ENCODE data around the gene CIP2A.

CIP2A gene

GRCh38 chr3:108511055-108511454, 78.2 kb downstream of the CIP2A start:
- DNase-seq (ENCODE audit: low spot score) = peak; percentile 75

- DNase-seq (ENCODE audit: low spot score) = no peak
Observed at GRCh38 chr3:108510496-108510895, 78.7 kb downstream of the CIP2A start, which contains the start of gene MYH15. MYH15 (minus strand) TSS chr3:108510596; CDS start chr3:108510530, 66 bp downstream.

- DNase-seq (ENCODE audit: low spot score) = no peak
Observed at GRCh38 chr3:108509871-108510270, 79.4 kb downstream of the CIP2A start.

- DNase-seq (ENCODE audit: low spot score) = peak; percentile 57
Observed at GRCh38 chr3:108509263-108509662, 80.0 kb downstream of the CIP2A start.

GRCh38 chr3:108507902-108508301, 81.3 kb downstream of the CIP2A start:
- DNase-seq (ENCODE audit: low spot score) = no peak

GRCh38 chr3:108505811-108506210, 83.4 kb downstream of the CIP2A start:
- peak; percentile 46 for DNase-seq (ENCODE audit: low spot score)

GRCh38 chr3:108503722-108504121, 85.5 kb downstream of the CIP2A start:
- no peak for DNase-seq (ENCODE audit: low spot score)

GRCh38 chr3:108501535-108501934, 87.7 kb downstream of the CIP2A start:
- DNase-seq (ENCODE audit: low spot score) = no peak

- DNase-seq (ENCODE audit: low spot score) = peak; percentile 29
Observed at GRCh38 chr3:108500728-108501127, 88.5 kb downstream of the CIP2A start.

Small RNA genes within 50 kb of the gene (small RNA-seq; reads per million reads assigned to genes)
- 0.03 to 0.04 reads per million in 2 experiments for gene RF00156
